GM18858 (cell line): ENCODE data around the gene NSRP1.
"Not testable (repeated sequence)": the region's sequence is repeated elsewhere in the genome, so short reads cannot be mapped to it uniquely, and the experiment has no call there.

ENCODE experiments used
- ATAC-seq: cut with Tn5 transposase; IDR thresholded peaks from one replicate; pipeline ENCODE4 v1.9.1; 2021; ENCODE audit not compliant: unreplicated experiment

The NSRP1 gene

DNA sequence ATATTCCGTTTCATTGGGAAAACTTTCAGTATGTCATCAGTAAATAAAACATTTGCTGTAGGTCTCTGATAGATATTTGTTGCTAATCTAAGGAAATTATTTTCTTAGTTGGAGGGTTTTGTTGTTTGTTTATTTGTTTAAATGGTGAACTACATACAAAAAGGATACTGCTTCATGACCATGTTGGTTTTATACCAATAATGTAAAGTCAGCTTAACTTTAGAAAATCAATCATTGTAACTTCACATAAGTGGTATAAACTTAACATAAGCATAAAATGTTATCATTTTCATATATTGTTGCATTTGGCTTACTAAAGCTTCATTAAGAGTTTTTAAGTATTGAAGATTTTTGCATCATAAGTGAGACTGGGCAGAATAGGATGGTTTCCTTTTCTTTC lies 57.9 kb downstream of the NSRP1 start:
- no peak for ATAC-seq

DNA sequence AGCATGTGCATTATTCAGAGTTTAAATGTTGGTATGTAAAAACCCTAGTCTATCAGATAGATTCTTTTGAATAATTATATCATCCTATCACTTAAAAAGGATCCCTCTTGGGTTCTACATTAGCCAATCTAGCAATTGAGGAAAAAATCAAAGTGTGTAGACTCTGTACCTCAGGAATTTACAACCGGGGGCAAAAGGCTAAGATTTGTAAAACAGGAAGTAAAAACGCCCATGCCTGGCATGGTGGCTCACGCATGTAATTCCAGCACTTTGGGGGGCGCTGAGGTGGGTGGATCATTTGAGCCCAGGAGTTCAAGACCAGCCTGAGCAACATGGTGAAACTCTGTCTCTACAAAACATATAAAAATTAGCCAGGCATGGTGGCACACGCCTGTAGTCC lies 60.2 kb downstream of the NSRP1 start:
- no peak for ATAC-seq

- no peak for ATAC-seq
Observed at GRCh38 chr17:30186761-30187160, 70.1 kb downstream of the NSRP1 start.

DNA sequence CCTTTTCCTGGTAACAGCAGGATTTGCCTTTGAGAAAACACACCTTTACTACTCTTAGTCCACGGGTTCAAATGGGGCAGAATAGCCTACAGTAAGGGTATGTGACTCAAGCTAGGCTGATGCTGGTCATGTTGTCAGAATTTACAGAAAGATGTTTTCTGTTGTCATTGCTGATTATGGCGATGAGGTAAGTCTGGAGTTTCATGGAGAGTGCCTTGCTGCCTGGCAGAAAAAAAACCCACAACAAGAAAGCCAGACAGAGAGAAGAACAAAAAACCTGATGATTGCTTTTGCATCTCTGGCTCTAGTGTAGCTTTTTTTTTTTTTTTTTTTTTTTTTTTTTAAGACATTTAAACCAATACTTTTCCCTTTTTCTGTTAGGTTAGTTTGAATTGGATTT lies 71.0 kb downstream of the NSRP1 start:
- ATAC-seq = no peak

DNA sequence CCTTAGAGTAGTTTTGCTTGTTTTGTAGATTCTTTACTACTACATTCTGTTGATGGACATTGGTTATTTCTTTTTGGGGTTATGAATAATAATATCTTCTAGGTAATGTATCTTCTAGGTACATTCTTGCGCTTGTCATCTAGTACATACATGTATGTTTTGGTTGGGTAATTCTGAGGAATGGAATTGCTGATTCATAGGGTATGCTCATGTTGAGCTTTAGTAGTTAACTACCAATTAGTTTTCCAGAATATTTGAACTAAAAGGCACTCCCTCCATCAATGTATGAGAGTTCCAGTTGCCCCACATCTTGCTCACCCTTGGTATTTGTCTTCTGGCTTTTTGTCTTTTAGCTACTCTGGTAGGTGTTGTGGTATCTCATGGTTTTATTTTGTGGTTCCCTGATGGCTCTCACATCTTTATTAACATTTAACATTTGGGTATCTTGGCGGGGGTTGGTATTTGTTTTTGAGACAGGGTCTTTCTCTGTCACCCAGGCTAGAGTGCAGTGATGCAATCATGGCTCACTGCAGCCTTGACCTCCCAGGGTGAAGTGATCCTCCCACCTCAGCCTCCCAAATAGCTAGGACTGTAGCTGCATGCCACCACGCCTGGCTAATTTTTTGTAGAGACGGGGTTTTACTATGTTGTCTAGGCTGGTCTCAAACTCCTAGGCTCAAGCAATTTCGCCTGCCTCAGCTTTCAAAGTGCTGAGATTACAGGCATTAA lies 71.8 kb downstream of the NSRP1 start:
- ATAC-seq = no peak

GRCh38 chr17:30191072-30191471 lies 74.5 kb downstream of the NSRP1 start:
- no peak for ATAC-seq

GRCh38 chr17:30196504-30196903 lies 79.9 kb downstream of the NSRP1 start:
- ATAC-seq = no peak

DNA sequence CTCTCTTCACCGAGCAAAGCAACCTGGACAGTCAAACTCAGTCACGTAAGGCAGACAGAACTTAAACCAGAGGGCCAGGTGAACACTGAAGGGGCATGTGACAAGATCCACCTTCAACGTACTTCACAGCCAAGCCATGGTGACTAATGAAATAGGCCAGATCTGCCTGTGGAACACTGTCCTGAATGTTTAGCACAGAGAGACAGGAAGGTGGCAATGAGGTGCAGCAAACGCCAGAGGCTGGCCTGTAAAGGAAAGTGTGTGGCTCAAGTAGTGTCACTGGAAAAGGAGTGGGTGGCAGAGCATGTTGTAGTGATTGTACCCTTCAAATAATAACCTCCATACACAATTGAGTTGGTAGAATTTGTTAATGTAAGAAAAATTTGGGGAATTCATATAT lies 80.8 kb downstream of the NSRP1 start:
- ATAC-seq = no peak

DNA sequence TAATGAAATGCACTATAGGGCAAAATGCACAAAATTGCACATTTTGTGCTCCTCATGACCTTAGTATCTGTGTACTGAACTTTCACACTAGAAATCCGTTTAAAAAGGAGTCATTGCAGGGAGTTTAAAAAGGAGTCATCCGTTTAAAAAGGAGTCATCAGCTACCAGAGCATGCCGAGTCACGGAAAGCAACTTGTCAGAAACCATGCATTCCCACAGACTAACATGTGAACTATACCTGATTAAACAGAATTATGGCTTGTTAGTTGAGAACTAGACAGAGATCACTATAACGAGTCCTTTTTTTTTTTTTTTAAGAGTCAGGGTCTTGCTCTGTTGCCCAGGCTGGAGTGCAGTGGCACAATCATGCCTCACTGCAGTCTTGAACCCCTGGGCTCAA lies 83.0 kb downstream of the NSRP1 start:
- ATAC-seq = no peak

DNA sequence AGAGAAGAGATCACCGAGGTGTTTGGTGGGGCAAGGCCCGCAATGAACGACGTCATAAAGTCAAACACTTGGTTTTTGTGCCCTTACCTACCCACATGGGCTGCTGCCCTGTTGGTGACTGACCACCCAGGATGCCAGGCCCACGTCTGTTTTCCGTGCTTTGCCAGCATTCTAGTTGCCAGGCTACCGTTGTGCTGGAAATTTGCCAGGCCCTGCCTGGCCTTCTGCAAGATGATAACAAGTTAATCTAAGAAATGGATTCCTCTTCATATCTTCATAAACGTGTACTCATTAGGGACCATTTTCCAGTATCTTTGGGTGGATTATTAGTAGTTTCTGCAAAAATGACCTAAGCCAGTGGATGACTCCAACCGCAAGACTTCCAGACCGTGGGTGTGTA lies 83.5 kb downstream of the NSRP1 start:
- no peak for ATAC-seq

GRCh38 chr17:30200656-30201055 lies 84.0 kb downstream of the NSRP1 start:
- ATAC-seq = not testable (repeated sequence)

DNA sequence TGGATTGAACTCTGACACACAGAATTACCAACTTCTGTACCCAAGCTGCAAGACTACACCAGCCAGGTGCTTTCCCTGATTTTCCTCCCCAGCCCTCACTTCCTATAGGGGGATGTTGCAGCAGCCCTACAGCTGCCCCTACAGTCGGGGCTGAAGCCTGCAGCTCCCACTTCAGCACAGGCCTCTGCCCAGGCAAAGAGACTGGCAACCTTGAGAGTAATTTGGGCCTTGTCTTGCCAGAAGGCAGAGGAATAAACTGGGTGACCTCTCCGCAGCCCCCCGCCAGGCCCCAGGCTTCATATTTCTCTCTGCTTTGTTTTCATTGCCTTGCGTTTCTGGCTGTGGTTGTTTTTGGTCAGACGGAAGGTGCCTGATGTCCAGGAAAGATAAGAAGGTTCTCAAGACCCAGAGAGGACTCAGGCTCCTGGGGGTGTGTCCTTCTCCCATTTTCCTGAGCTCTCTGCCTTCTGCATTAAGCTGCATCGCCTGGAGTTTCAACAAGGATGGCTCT lies 86.9 kb downstream of the NSRP1 start:
- ATAC-seq = no peak

GRCh38 chr17:30207655-30208054 lies 91.0 kb downstream of the NSRP1 start:
- ATAC-seq = no peak

DNA sequence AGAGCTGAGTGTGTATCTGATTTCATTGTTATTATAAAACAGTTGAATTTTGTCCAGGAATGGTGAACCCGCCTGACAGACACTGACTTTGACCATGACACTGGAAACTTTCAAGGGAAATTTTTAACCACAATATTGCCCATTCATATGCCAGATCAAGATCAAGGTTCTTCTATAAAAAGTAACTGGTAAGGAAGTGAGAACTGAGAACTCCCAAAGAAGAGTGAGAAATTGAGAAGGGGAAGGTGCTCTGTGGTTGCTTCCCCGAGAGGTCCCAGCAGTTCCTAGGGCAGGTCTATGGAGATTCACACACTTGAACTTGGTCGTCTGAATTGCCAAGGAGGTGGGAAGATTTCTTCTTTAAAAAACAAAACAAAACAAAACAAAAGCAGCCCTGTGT lies 91.6 kb downstream of the NSRP1 start:
- no peak for ATAC-seq

DNA sequence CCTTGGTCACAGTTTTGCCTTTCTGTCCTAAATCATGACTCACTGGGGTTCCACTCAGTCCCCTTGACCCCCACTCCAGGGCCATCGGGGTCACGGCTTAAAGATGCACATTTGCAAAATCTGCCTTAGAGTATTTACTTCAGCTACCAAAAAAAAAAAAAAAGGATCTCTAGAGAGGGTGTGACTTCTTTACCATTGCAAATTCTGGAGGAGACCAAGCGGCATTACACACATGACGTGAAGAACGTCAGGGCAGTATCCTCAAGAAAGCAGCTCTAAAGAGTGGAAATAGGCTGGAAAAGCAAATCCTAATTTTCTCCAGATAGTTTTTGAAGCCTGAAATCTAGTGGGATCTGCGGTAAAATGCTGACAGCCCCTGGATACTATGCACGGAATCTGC lies 93.3 kb downstream of the NSRP1 start:
- ATAC-seq = no peak

DNA sequence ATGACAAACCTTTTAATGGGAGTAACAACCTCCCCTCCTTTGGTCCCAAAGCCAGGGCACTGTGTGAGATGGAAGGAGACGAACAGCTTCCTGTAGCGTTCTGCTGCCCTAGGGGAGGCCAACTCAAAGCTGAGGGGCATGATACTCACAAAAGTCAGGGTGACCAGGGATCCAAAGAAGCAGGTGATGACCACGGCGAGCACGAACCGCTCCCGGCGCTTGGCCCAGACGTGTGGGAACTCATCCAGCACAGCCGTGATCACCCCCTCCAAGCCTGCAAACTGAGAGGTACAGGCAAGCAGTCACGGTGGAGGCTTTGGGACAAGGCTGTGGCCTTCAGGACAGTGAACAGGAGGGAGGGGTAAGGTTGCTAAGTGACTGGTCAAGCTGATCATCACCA lies 93.8 kb downstream of the NSRP1 start:
- ATAC-seq = no peak

DNA sequence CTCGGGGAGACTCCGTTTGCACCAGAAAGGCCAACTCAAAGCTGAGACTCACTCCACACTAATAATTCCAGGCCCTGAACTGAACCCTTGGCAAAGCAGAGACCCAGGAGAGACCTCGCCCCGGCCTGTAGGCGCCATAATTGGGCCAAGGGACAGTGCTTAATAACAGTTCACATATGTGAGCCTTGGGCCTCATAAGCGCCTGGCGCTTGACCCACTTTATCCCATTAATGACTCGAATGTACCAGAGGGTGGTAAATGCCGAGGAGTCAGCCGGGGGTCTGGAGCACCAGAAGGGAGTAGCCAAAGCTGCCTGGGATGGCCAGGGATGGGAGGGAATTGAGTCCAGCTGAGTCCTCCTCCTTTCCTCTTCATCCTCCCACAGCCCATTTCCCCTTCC lies 94.3 kb downstream of the NSRP1 start:
- no peak for ATAC-seq

- ATAC-seq = no peak
Observed at GRCh38 chr17:30211371-30211770, 94.8 kb downstream of the NSRP1 start.

DNA sequence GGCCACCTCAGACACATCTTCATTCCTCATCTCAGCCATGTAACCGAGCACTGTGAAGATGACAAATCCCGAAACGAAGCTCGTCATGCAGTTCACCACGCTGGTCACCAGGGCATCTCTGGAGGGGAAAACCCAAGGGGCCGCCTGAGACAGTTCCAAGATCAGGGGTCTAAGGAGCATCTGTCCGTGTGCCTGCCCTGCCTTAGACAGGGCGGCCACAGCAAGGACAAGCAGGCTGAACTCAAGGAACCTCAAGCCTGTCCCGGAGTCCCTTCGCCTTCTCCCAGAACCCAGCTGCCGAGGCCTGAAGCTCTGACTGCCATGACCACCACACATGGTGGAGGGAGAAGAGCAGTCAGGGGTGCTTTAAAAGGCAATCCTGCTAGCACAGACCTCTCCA lies 96.1 kb downstream of the NSRP1 start:
- no peak for ATAC-seq

DNA sequence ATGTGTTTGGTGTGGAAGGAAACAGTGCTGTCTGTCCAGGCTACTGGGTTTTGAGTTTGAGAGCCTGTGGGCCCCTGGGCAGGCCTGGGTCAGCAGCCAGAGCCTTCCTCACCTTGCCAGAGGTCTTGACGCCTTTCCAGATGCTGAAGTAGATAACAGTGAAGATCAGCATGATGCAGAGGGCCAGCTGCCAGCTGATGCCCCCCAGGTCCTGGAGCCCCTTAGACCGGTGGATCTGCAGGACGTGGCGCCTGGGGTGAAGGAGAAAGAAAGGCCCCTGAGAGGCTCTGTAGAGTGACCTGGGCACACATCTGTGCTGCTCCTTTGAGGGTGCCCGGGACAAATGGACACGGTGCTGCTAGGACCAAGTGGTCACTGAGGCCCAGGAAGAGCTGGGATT lies 100.4 kb downstream of the NSRP1 start:
- ATAC-seq = no peak

- ATAC-seq = no peak
Observed at GRCh38 chr17:30217746-30218245, 101.2 kb downstream of the NSRP1 start.

DNA sequence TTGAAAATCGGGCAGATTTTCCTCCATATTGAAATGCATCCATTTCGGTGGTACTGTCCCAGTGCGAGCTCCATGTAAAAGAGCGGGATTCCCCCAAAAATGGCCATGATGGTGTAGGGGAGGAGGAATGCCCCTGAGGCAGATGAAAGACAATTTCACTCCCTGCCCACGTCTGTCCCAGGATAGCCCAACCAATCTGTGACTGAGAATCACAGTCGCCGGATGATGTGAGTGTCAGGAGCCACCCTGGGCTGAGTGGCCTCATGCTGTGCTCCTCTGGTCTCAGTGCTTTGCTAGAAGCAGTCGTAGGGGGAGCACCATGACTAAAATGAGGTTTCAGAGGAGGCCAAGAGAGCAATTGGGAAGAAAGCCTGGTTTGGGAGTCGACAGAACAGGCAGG lies 102.2 kb downstream of the NSRP1 start:
- ATAC-seq = no peak

- ATAC-seq = no peak
Observed at GRCh38 chr17:30219315-30219714, 102.7 kb downstream of the NSRP1 start.
